Thoracic aorta (tissue), 2 donors: ENCODE measurements around the gene RFTN1. TPM values are rescaled to one million over a fixed set of nuclear protein-coding genes. Genes with fewer than 3 reads are reported as not detected.

Experiments used
- ATAC-seq: fragments of 150-250 bp; one replicate; pipeline ENCODE4 v1.8.0; 2017; ENCODE audit warnings: low read depth; ENCODE audit not compliant: insufficient number of reproducible peaks, low FRiP score
- DNase-seq: peaks from one replicate; pipeline ENCODE4 v3.0.0-alpha.2; 2020; ENCODE audit warnings: low spot score
- H3K27ac ChIP-seq, 2 donors: fragments of 200-600 bp; sonication (generic); 1 replicate in 1 of 2; 2 replicates in 1 of 2; pipeline ENCODE4 v1.5.1; 2016; ENCODE audit warnings: mild to moderate bottlenecking in 2 of 2, moderate library complexity in 2 of 2
- H3K27me3 ChIP-seq: fragments of 200-600 bp; sonication (generic); replicated peaks from 2 replicates; pipeline ENCODE4 v1.6.0; 2016; ENCODE audit warnings: mild to moderate bottlenecking; ENCODE audit not compliant: insufficient read depth
- H3K36me3 ChIP-seq: fragments of 200-600 bp; sonication (generic); one replicate; pipeline ENCODE4 v1.5.1; 2016
- H3K4me1 ChIP-seq, 2 donors: fragments of 200-600 bp; sonication (generic); 1 replicate in 1 of 2; 2 replicates in 1 of 2; pipeline versions ENCODE4 v1.5.1 to v1.6.0; 2016; ENCODE audit warnings: low read depth in 2 of 2, mild to moderate bottlenecking in 1 of 2; ENCODE audit not compliant: control insufficient read depth in 1 of 2
- H3K4me3 ChIP-seq: fragments of 200-600 bp; sonication (generic); 2 replicates; pipeline ENCODE4 v1.5.1; 2016; ENCODE audit warnings: mild to moderate bottlenecking
- H3K9me3 ChIP-seq: fragments of 200-600 bp; sonication (generic); 2 replicates; pipeline ENCODE4 v1.5.1; 2016
- CTCF ChIP-seq: fragments of 200-600 bp; sonication (generic); IDR thresholded peaks from one replicate; pipeline ENCODE4 v1.5.1; 2019; ENCODE audit warnings: antibody characterized with exemption
- total RNA-seq, 2 donors: library from RNA; depleted of rRNA; stranded (reverse); fragments of >200 nt; gene quantifications; one replicate each; pipeline versions ENCODE4 v1.1.0 to v1.2.3, GENCODE V29; 2016

Gene RFTN1
- total RNA-seq, 2 donors from 2014 or later = 69.7 to 108 TPM

- DNase-seq = no peak
- Histone ChIP-seq H3K36me3 (no peaks in the 10 kb centered on the region), H3K4me3 (no peak overlapping the region), H3K9me3 (no peaks in the 10 kb centered on the region), H3K27me3 (no peaks in the 10 kb centered on the region), H3K4me1 (peaks cover 20 to 36% of the 10 kb centered on the region in 2 donors), H3K27ac (no peak overlapping the region)
- TF ChIP-seq CTCF = no peak
- no peak for ATAC-seq
Observed at GRCh38 chr3:16433701-16434151, 79.8 kb downstream of the RFTN1 start.

GRCh38 chr3:16432714-16433113 lies 80.8 kb downstream of the RFTN1 start:
- Histone ChIP-seq H3K27ac (no peak overlapping the region), H3K4me1 (peaks cover 18 to 33% of the 10 kb centered on the region in 2 donors), H3K4me3 (no peak overlapping the region), H3K9me3 (no peaks in the 10 kb centered on the region), H3K36me3 (no peaks in the 10 kb centered on the region), H3K27me3 (no peaks in the 10 kb centered on the region)
- TF ChIP-seq CTCF = no peak
- DNase-seq = no peak
- ATAC-seq = no peak

GRCh38 chr3:16430717-16431630 lies 82.5 kb downstream of the RFTN1 start:
- TF ChIP-seq CTCF = no peak
- no peaks in the 10 kb centered on the region for H3K36me3 ChIP-seq
- H3K27me3 ChIP-seq = no peaks in the 10 kb centered on the region
- H3K4me1 ChIP-seq = peaks cover 16 to 29% of the 10 kb centered on the region in 2 donors
- H3K4me3 ChIP-seq = no peak overlapping the region
- ATAC-seq (no peak), DNase-seq (no peak)
- H3K27ac ChIP-seq = no peak overlapping the region
- no peaks in the 10 kb centered on the region for H3K9me3 ChIP-seq

GRCh38 chr3:16429086-16429485 lies 84.4 kb downstream of the RFTN1 start:
- no peaks in the 10 kb centered on the region for H3K27me3 ChIP-seq
- no peaks in the 10 kb centered on the region for H3K9me3 ChIP-seq
- no peak overlapping the region for H3K27ac ChIP-seq
- H3K36me3 ChIP-seq = no peaks in the 10 kb centered on the region
- no peak overlapping the region for H3K4me3 ChIP-seq
- DNase-seq (no peak), ATAC-seq (no peak)
- peaks cover 16 to 29% of the 10 kb centered on the region in 2 donors for H3K4me1 ChIP-seq
- no peak for TF ChIP-seq CTCF

- H3K27me3 ChIP-seq = no peaks in the 10 kb centered on the region
- no peaks in the 10 kb centered on the region for H3K36me3 ChIP-seq
- H3K4me1 ChIP-seq = peaks cover 16 to 29% of the 10 kb centered on the region in 2 donors
- no peak overlapping the region for H3K27ac ChIP-seq
- DNase-seq = no peak
- no peak overlapping the region for H3K4me3 ChIP-seq
- H3K9me3 ChIP-seq = no peaks in the 10 kb centered on the region
- TF ChIP-seq CTCF = no peak
- ATAC-seq = no peak
Observed at GRCh38 chr3:16428612-16429011, 84.9 kb downstream of the RFTN1 start.
